Measurements from ENCODE around the gene WSB1. TPM values are rescaled to one million over a fixed set of nuclear protein-coding genes. Genes with fewer than 3 reads are reported as not detected.

Gene WSB1
- total and polyA plus RNA-seq, 2 of the 8 experiments (the other 6 are each of a cell fraction or from before 2014, with no cell fraction given), result 113 to 140 TPM

DNA sequence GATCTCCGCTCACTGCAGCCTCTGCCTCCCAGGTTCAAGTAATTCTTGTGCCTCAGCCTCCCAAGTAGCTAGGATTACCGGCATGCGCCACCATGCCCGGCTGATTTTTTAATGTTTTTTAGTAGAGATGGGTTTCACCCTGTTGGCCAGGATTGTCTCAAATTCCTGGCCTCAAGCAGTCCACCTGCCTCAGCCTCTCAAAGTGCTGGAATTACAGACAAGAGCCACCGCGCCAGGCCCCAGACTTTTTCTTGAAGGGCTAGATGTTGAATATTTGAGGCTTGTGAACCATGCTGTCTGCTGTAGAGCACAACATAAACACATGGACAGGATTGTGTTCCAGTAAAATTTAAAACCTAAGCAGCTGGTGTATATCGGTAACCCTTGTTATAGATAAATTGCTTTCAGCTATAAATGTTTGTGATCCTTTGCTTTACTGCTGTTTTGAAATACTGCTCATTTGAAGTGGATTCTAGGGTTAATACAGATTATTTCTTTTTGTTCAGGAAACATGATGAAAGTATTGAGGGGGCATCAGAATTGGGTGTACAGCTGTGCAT, 12.4 kb downstream of the WSB1 start (continued):
- TF ChIP-seq, protein P1, sequence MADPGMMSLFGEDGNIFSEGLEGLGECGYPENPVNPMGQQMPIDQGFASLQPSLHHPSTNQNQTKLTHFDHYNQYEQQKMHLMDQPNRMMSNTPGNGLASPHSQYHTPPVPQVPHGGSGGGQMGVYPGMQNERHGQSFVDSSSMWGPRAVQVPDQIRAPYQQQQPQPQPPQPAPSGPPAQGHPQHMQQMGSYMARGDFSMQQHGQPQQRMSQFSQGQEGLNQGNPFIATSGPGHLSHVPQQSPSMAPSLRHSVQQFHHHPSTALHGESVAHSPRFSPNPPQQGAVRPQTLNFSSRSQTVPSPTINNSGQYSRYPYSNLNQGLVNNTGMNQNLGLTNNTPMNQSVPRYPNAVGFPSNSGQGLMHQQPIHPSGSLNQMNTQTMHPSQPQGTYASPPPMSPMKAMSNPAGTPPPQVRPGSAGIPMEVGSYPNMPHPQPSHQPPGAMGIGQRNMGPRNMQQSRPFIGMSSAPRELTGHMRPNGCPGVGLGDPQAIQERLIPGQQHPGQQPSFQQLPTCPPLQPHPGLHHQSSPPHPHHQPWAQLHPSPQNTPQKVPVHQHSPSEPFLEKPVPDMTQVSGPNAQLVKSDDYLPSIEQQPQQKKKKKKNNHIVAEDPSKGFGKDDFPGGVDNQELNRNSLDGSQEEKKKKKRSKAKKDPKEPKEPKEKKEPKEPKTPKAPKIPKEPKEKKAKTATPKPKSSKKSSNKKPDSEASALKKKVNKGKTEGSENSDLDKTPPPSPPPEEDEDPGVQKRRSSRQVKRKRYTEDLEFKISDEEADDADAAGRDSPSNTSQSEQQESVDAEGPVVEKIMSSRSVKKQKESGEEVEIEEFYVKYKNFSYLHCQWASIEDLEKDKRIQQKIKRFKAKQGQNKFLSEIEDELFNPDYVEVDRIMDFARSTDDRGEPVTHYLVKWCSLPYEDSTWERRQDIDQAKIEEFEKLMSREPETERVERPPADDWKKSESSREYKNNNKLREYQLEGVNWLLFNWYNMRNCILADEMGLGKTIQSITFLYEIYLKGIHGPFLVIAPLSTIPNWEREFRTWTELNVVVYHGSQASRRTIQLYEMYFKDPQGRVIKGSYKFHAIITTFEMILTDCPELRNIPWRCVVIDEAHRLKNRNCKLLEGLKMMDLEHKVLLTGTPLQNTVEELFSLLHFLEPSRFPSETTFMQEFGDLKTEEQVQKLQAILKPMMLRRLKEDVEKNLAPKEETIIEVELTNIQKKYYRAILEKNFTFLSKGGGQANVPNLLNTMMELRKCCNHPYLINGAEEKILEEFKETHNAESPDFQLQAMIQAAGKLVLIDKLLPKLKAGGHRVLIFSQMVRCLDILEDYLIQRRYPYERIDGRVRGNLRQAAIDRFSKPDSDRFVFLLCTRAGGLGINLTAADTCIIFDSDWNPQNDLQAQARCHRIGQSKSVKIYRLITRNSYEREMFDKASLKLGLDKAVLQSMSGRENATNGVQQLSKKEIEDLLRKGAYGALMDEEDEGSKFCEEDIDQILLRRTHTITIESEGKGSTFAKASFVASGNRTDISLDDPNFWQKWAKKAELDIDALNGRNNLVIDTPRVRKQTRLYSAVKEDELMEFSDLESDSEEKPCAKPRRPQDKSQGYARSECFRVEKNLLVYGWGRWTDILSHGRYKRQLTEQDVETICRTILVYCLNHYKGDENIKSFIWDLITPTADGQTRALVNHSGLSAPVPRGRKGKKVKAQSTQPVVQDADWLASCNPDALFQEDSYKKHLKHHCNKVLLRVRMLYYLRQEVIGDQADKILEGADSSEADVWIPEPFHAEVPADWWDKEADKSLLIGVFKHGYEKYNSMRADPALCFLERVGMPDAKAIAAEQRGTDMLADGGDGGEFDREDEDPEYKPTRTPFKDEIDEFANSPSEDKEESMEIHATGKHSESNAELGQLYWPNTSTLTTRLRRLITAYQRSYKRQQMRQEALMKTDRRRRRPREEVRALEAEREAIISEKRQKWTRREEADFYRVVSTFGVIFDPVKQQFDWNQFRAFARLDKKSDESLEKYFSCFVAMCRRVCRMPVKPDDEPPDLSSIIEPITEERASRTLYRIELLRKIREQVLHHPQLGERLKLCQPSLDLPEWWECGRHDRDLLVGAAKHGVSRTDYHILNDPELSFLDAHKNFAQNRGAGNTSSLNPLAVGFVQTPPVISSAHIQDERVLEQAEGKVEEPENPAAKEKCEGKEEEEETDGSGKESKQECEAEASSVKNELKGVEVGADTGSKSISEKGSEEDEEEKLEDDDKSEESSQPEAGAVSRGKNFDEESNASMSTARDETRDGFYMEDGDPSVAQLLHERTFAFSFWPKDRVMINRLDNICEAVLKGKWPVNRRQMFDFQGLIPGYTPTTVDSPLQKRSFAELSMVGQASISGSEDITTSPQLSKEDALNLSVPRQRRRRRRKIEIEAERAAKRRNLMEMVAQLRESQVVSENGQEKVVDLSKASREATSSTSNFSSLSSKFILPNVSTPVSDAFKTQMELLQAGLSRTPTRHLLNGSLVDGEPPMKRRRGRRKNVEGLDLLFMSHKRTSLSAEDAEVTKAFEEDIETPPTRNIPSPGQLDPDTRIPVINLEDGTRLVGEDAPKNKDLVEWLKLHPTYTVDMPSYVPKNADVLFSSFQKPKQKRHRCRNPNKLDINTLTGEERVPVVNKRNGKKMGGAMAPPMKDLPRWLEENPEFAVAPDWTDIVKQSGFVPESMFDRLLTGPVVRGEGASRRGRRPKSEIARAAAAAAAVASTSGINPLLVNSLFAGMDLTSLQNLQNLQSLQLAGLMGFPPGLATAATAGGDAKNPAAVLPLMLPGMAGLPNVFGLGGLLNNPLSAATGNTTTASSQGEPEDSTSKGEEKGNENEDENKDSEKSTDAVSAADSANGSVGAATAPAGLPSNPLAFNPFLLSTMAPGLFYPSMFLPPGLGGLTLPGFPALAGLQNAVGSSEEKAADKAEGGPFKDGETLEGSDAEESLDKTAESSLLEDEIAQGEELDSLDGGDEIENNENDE (IDR thresholded peaks at IDR 0.05; ENCODE audit: insufficient replicate concordance, low read length), result no peak
- no peak for TF ChIP-seq KDM4A (IDR thresholded peaks at IDR 0.05; ENCODE audit: low read depth, low read length, severe bottlenecking)
- no peak for TF ChIP-seq BACH1 (IDR thresholded peaks at IDR 0.05; ENCODE audit: low read length)
- TF ChIP-seq POLR2AphosphoS5 (IDR thresholded peaks at IDR 0.05; ENCODE audit: low read depth, low read length), result no peak
- TF ChIP-seq CEBPB (IDR thresholded peaks at IDR 0.05; ENCODE audit: low read depth, low read length), result no peak
- no peak for TF ChIP-seq TAF1 (IDR thresholded peaks at IDR 0.05; ENCODE audit: low read depth, low read length)
- TF ChIP-seq FOSL1 (IDR thresholded peaks at IDR 0.05; ENCODE audit: insufficient read depth, low read depth, low read length), result no peak
- no peak for TF ChIP-seq RXRA (IDR thresholded peaks at IDR 0.05; ENCODE audit: insufficient read depth, low read depth, low read length)
- no peak for TF ChIP-seq ASH2L (IDR thresholded peaks at IDR 0.05; ENCODE audit: low read length)
- TF ChIP-seq GTF2F1 (IDR thresholded peaks at IDR 0.05; ENCODE audit: borderline replicate concordance, low read depth, low read length), result no peak
- no peak for TF ChIP-seq SIX5 (IDR thresholded peaks at IDR 0.05; ENCODE audit: low read depth, low read length)
- TF ChIP-seq RBBP5 (IDR thresholded peaks at IDR 0.05; ENCODE audit: borderline replicate concordance, low read depth, low read length), result no peak
- TF ChIP-seq YY1 (IDR thresholded peaks at IDR 0.05; ENCODE audit: low read depth, low read length), result no peak

Measured in H1 (cell line).